Chondrocyte (in vitro differentiated cells): ENCODE data around the gene TSPAN18. TPM values are rescaled to one million over a fixed set of nuclear protein-coding genes. Genes with fewer than 3 reads are reported as not detected.

Experiments used
- DNase-seq: peaks from one replicate; pipeline ENCODE4 v3.0.0; 2021; ENCODE audit warnings: mixed read lengths, low spot score
- H3K27ac Mint-ChIP-seq: one replicate; pipeline ENCODE4 v1.8.0; 2021; ENCODE audit warnings: mild to moderate bottlenecking, moderate library complexity, mixed read lengths; ENCODE audit not compliant: unreplicated experiment
- H3K27me3 Mint-ChIP-seq: 2 replicates; pipeline ENCODE4 v1.8.0; 2021; ENCODE audit warnings: low read depth, mixed read lengths
- H3K36me3 Mint-ChIP-seq: 2 replicates; pipeline ENCODE4 v1.8.0; 2021; ENCODE audit warnings: low read depth, mixed read lengths
- H3K4me1 Mint-ChIP-seq: 2 replicates; pipeline ENCODE4 v1.8.0; 2021; ENCODE audit warnings: low read depth, mild to moderate bottlenecking, mixed read lengths
- H3K4me3 Mint-ChIP-seq: one replicate; pipeline ENCODE4 v1.8.0; 2021; ENCODE audit warnings: mild to moderate bottlenecking, moderate library complexity, mixed read lengths; ENCODE audit not compliant: unreplicated experiment
- H3K9me3 Mint-ChIP-seq: 2 replicates; pipeline ENCODE4 v1.8.0; 2021; ENCODE audit warnings: low read depth, mixed read lengths
- total RNA-seq: library from RNA; stranded (reverse); gene quantifications from 3 replicates; pipeline ENCODE4 v1.2.1, GENCODE V29; 2021
- TF ChIP-seq, protein P1 (sequence below): fragments of 200-600 bp; sonication (generic); IDR thresholded peaks from 2 replicates; pipeline ENCODE4 v1.5.0; 2021; ENCODE audit warnings: antibody characterized with exemption, mild to moderate bottlenecking, moderate library complexity

Gene TSPAN18
- total RNA-seq, 1 donor from 2014 or later = 4.0 TPM

- H3K27me3 Mint-ChIP-seq = peaks cover 13% of the 10 kb centered on the region
Observed at GRCh38 chr11:44784436-44784760, 57.6 kb downstream of the TSPAN18 start.

GRCh38 chr11:44784851-44785250 is 58.1 kb downstream of the TSPAN18 start:
- no peak overlapping the region for H3K27ac Mint-ChIP-seq
- DNase-seq = no peak
- no peak overlapping the region for H3K4me3 Mint-ChIP-seq
- no peaks in the 10 kb centered on the region for H3K9me3 Mint-ChIP-seq
- peaks cover 13% of the 10 kb centered on the region for H3K27me3 Mint-ChIP-seq
- TF ChIP-seq, protein P1, sequence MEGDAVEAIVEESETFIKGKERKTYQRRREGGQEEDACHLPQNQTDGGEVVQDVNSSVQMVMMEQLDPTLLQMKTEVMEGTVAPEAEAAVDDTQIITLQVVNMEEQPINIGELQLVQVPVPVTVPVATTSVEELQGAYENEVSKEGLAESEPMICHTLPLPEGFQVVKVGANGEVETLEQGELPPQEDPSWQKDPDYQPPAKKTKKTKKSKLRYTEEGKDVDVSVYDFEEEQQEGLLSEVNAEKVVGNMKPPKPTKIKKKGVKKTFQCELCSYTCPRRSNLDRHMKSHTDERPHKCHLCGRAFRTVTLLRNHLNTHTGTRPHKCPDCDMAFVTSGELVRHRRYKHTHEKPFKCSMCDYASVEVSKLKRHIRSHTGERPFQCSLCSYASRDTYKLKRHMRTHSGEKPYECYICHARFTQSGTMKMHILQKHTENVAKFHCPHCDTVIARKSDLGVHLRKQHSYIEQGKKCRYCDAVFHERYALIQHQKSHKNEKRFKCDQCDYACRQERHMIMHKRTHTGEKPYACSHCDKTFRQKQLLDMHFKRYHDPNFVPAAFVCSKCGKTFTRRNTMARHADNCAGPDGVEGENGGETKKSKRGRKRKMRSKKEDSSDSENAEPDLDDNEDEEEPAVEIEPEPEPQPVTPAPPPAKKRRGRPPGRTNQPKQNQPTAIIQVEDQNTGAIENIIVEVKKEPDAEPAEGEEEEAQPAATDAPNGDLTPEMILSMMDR = no peak
- peaks cover 24% of the 10 kb centered on the region for H3K4me1 Mint-ChIP-seq
- H3K36me3 Mint-ChIP-seq = no peaks in the 10 kb centered on the region

More at GRCh38 chr11:44784436-44784760, 57.6 kb downstream of the TSPAN18 start:
- Mint-ChIP-seq H3K4me1 (peaks cover 19% of the 10 kb centered on the region), H3K9me3 (no peaks in the 10 kb centered on the region), H3K36me3 (no peaks in the 10 kb centered on the region), H3K4me3 (no peak overlapping the region), H3K27ac (no peak overlapping the region)
- DNase-seq = no peak
- TF ChIP-seq, protein P1 = no peak

- H3K4me3 Mint-ChIP-seq = no peak overlapping the region
- H3K9me3 Mint-ChIP-seq = no peaks in the 10 kb centered on the region
- peak; percentile 47 for DNase-seq
- peaks cover 27% of the 10 kb centered on the region for H3K4me1 Mint-ChIP-seq
- no peak overlapping the region for H3K27ac Mint-ChIP-seq
- no peaks in the 10 kb centered on the region for H3K36me3 Mint-ChIP-seq
- TF ChIP-seq, protein P1 = peak; percentile 50
- peaks cover 15% of the 10 kb centered on the region for H3K27me3 Mint-ChIP-seq
Observed at GRCh38 chr11:44785856-44786607, 59.3 kb downstream of the TSPAN18 start.

- TF ChIP-seq, protein P1 = no peak
- Mint-ChIP-seq H3K4me3 (no peak overlapping the region), H3K4me1 (peaks cover 27% of the 10 kb centered on the region), H3K27ac (no peak overlapping the region), H3K9me3 (no peaks in the 10 kb centered on the region), H3K36me3 (no peaks in the 10 kb centered on the region), H3K27me3 (peaks cover 15% of the 10 kb centered on the region)
- no peak for DNase-seq
Observed at GRCh38 chr11:44787070-44787469, 60.3 kb downstream of the TSPAN18 start.

DNA sequence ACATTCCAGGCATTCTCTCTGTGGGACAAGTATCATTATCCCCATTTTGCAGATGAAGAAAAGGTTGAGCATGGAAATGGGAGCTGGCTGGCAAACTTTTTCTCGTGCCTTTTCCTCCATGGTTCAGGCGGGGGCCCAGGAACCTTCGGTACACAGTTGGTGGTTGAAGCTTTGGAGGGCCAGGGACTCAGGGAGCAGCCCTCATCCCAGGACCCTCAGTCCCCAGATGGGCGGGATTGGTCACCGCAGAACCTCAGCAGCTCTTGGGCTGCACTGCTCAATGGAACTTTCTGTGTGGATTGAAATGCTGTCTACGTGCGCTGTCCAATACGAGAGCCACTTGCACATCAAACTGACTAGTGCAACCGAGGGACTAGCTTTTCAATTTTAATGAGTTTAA is 61.2 kb downstream of the TSPAN18 start:
- Mint-ChIP-seq H3K4me1 (peaks cover 27% of the 10 kb centered on the region), H3K4me3 (no peak overlapping the region), H3K27ac (no peak overlapping the region), H3K27me3 (peaks cover 23% of the 10 kb centered on the region), H3K9me3 (no peaks in the 10 kb centered on the region), H3K36me3 (no peaks in the 10 kb centered on the region)
- TF ChIP-seq, protein P1 = no peak
- DNase-seq = peak; percentile 52
